GM12801 (cell line): ENCODE measurements around the gene TRAF3.

Experiments
- TF ChIP-seq, protein P1 (sequence below): IDR thresholded peaks from one replicate; pipeline ENCODE4 v1.5.1; 2011; ENCODE audit warnings: control low read depth; ENCODE audit not compliant: insufficient read length; ENCODE audit errors: extremely low read depth

TRAF3 gene

DNA sequence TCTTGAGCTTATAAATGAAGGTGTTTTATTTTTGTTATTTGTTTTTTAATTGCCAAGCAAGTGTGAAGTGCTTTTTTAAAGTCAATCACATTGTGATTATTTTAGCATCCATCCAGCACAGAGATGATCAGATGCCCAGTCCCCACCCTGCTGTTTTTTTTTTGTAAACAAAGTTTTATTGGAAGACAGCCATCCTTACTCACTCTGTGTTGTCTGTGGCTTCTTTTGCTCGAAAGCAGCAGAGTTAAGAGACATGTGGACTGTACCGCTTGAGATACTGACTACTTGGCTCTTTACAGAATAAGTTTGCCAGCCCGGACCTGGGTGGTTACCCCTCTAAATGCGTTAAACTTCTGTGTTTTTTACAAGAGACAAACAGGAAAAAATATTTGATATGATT lies 114.3 kb downstream of the TRAF3 start:
- TF ChIP-seq, protein P1, sequence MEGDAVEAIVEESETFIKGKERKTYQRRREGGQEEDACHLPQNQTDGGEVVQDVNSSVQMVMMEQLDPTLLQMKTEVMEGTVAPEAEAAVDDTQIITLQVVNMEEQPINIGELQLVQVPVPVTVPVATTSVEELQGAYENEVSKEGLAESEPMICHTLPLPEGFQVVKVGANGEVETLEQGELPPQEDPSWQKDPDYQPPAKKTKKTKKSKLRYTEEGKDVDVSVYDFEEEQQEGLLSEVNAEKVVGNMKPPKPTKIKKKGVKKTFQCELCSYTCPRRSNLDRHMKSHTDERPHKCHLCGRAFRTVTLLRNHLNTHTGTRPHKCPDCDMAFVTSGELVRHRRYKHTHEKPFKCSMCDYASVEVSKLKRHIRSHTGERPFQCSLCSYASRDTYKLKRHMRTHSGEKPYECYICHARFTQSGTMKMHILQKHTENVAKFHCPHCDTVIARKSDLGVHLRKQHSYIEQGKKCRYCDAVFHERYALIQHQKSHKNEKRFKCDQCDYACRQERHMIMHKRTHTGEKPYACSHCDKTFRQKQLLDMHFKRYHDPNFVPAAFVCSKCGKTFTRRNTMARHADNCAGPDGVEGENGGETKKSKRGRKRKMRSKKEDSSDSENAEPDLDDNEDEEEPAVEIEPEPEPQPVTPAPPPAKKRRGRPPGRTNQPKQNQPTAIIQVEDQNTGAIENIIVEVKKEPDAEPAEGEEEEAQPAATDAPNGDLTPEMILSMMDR: no peak

DNA sequence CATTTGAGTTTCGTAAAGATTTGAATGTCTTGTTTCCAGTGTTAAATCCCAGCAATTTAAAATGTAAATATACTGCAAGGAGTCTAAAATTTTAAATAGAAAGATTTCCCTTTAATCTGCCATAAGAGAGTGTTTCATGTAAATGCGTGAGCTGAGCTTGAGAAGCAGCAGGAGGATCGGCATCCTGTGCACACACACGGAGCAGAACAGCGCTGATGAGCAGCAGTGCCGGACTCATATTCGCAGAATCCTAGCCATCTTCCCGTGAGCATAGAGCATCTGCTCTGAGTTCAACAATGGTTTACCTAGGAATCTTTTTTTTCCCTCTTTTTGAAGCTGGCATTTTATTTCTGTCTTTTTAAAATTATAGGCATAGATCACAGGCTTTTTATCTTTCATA lies 115.4 kb downstream of the TRAF3 start:
- TF ChIP-seq, protein P1: no peak

- TF ChIP-seq, protein P1: no peak
Observed at GRCh38 chr14:102893452-102893851, 116.2 kb downstream of the TRAF3 start.

DNA sequence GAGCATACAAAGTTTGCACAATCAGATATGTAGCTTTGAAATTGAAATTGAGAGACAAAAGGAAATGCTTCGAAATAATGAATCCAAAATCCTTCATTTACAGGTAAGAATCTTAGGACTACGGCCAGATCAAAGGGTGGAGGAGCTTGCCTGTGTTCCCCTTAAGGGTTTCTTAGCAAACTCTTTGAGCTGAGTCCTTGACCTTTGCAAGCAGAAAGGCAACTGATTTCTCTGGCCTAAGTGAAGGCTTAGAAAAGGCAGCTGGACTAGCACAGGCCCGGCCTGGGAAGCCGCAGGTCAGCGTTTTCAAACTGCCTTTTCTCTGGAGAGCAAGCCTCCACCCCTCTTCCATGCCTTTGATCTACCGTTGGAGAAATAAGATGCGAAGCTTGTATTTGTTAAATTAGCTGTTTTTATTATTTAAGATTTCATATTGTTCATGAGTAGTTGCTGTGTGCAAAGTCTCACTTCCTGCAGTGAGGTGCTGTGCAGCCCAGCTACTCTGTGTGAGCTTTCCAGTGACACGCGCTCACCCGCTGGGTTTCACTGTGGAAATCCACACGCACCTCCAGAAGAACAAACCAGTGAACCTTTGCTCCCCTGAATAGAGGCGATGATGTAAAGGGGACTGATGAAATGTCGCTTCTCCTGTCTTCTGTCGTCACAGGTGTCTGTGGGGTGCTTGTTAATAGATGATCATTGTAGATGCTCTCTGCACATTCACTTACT lies 120.2 kb downstream of the TRAF3 start:
- TF ChIP-seq, protein P1: no peak

DNA sequence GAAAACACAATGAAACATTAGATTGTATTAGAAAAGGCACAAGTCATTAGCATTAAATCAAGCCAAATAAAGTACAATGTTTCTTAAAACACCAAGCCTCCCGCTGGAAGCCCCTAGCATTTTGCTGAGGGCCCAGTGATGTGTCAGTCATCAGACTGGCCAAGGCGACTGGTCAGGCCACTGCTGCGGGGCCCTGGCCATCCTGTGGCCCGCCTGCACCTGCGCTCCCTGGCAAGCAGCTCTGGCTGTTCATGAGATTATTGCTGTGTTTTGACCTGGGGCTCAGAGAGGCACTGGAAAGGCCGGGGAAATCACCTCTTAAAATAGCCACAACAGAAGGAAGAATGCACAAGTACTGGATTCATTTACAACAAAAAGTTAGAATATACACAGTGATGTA lies 121.0 kb downstream of the TRAF3 start:
- TF ChIP-seq, protein P1: no peak

DNA sequence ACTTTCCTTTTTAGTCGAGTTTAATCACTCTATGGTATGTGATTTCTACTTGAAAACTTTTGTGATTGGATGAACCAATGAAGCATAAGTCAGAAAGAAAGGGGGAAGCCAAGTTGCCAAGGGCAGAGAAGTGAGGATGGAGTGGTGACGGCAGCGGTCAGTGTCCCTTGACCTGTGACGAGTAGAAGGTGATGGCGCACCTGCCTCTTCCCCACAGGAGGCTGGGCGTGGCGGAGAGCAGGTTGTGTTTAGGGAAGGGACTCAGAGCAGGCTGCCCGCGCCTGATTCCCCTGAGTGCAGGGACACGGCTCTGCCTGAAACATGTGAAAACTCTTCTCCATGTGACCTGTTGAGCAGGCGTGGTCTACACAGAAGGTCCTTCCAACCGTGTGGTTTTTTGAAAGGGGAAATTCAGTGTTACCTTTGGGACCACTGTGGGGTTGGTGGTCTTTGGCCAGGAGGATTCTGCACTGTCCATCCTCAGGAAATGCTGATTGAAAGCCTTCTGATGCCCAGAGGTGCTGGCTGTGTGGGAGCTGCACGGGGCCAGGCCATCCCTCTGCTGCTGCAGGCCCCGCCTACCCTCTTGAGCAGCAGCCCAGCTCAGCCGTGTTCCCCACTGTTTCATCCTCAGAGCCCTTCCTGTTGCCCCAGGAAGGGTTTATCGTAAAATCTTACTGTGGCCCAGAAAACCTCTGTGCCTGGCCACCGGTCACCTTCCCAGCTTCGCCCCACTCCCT lies 121.7 kb downstream of the TRAF3 start:
- TF ChIP-seq, protein P1: no peak

GRCh38 chr14:102899516-102899900 lies 122.3 kb downstream of the TRAF3 start:
- TF ChIP-seq, protein P1: no peak
